Peyer's patch (tissue), 4 donors: Measurements from ENCODE around the gene OR6A2. TPM values are rescaled to one million over a fixed set of nuclear protein-coding genes. Genes with fewer than 3 reads are reported as not detected.

Experiments
- DNase-seq, 3 donors: peaks; one replicate each; pipeline ENCODE4 v3.0.0-alpha.2; 2017 to 2019
- H3K27ac ChIP-seq, 4 donors: fragments of 200-600 bp; sonication (generic); one replicate each; pipeline ENCODE4 v1.5.1; 2016 to 2019
- H3K27me3 ChIP-seq, 2 donors: fragments of 200-600 bp; sonication (generic); one replicate each; pipeline ENCODE4 v1.5.1; 2019
- H3K36me3 ChIP-seq, 3 donors: fragments of 200-600 bp; sonication (generic); one replicate each; pipeline ENCODE4 v1.5.1; 2016 to 2019
- H3K4me1 ChIP-seq, 4 donors: fragments of 200-600 bp; sonication (generic); one replicate each; pipeline ENCODE4 v1.5.1; 2016 to 2019
- H3K4me3 ChIP-seq, 4 donors: fragments of 200-600 bp; sonication (generic); 1 replicate in 3 of 4; 2 replicates in 1 of 4; pipeline ENCODE4 v1.5.1; 2016 to 2019; ENCODE audit warnings: mild to moderate bottlenecking in 1 of 4
- H3K9me3 ChIP-seq, 4 donors: fragments of 200-600 bp; sonication (generic); one replicate each; pipeline ENCODE4 v1.5.1; 2016 to 2019; ENCODE audit warnings: mild to moderate bottlenecking in 1 of 4
- POLR2A ChIP-seq, 2 donors: fragments of 450-650 bp; IDR thresholded peaks; one replicate each; pipeline ENCODE4 v1.5.1; 2017; ENCODE audit warnings: antibody characterized with exemption in 2 of 2, mild to moderate bottlenecking in 2 of 2, moderate library complexity in 2 of 2
- total RNA-seq, 4 donors: library from RNA; depleted of rRNA; stranded (reverse); fragments of >200 nt; gene quantifications; one replicate each; pipeline ENCODE4 v1.1.0, GENCODE V29; 2016
- TF ChIP-seq, protein P1 (sequence below), 6 experiments: fragments of 450-650 bp in 4 of 6; fragments of 200-600 bp in 2 of 6; sonication (generic) in 1 of 6; IDR thresholded peaks; one replicate each; pipeline ENCODE4 v1.5.1; 2017 to 2019; ENCODE audit warnings: antibody characterized with exemption in 6 of 6, mild to moderate bottlenecking in 3 of 6, moderate library complexity in 1 of 6

OR6A2 gene
- under 1 TPM in 2 of 4 donors, not detected in 2; 0.40 to 0.70 TPM for total RNA-seq

DNA sequence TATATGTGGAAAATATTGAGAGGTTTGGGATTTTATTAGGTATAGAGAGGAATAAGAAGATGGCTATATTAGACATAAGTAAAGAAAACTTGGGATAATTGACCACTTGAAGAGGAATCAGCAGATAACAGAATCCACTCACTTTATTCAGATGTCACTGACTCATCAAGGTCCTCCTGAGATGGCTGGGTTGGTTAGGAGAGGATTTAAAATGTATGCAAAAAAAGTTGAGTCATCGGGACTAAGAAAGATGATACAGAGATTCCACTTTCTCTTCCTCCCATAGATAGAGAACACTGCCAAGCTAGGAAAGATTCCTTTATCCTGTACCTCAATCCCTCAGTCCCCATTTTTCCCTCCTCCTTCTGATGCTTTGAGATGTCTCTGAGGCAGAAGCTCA is at the start of gene OR6A2:
TSS of gene OR6A2 (minus strand) at position 288 of the 400 bp plus-strand sequence. CDS start 3,981 bp downstream, outside the sequence.
- Histone ChIP-seq H3K4me1 (no peaks in the 10 kb centered on the region), H3K4me3 (no peak within 1 kb of the TSS), H3K27ac (no peak within 1 kb of the TSS), H3K36me3 (no peaks in the 10 kb centered on the region), H3K27me3 (no peaks in the 10 kb centered on the region), H3K9me3 (no peaks in the 10 kb centered on the region)
- TF ChIP-seq, protein P1, sequence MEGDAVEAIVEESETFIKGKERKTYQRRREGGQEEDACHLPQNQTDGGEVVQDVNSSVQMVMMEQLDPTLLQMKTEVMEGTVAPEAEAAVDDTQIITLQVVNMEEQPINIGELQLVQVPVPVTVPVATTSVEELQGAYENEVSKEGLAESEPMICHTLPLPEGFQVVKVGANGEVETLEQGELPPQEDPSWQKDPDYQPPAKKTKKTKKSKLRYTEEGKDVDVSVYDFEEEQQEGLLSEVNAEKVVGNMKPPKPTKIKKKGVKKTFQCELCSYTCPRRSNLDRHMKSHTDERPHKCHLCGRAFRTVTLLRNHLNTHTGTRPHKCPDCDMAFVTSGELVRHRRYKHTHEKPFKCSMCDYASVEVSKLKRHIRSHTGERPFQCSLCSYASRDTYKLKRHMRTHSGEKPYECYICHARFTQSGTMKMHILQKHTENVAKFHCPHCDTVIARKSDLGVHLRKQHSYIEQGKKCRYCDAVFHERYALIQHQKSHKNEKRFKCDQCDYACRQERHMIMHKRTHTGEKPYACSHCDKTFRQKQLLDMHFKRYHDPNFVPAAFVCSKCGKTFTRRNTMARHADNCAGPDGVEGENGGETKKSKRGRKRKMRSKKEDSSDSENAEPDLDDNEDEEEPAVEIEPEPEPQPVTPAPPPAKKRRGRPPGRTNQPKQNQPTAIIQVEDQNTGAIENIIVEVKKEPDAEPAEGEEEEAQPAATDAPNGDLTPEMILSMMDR (IDR thresholded peaks at IDR 0.05) = no peak
- TF ChIP-seq POLR2A (IDR thresholded peaks at IDR 0.05) = no peak
- DNase-seq = no peak

DNA sequence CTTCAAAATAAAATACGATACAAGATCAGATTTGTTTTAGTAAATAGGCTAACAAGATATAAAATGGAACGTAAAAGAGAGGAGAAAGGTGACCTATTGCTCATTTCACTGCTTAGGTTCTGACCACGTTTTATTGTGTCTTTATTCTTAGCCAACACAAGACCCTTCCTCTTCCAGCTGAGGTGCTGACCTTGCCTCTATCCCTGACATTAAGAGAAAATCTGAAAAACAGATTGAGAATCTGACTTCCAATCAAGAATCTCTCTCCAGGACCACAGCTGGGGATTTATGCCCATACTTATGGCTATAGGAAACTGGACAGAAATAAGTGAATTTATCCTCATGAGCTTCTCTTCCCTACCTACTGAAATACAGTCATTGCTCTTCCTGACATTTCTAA is 45.9 kb upstream of the OR6A2 start, which contains the start of gene OR10A5:
TSS of gene OR10A5 (plus strand) at position 301 of the 400 bp plus-strand sequence. CDS start at position 301, 0 bp downstream.
- no peaks in the 10 kb centered on the region for H3K4me1 ChIP-seq
- no peak within 1 kb of the TSS for H3K27ac ChIP-seq
- H3K9me3 ChIP-seq = no peaks in the 10 kb centered on the region
- no peak for DNase-seq
- no peak for TF ChIP-seq POLR2A (IDR thresholded peaks at IDR 0.05)
- TF ChIP-seq, protein P1 (IDR thresholded peaks at IDR 0.05) = no peak
- H3K4me3 ChIP-seq = no peak within 1 kb of the TSS
- H3K27me3 ChIP-seq = no peaks in the 10 kb centered on the region
- H3K36me3 ChIP-seq = no peaks in the 10 kb centered on the region

DNA sequence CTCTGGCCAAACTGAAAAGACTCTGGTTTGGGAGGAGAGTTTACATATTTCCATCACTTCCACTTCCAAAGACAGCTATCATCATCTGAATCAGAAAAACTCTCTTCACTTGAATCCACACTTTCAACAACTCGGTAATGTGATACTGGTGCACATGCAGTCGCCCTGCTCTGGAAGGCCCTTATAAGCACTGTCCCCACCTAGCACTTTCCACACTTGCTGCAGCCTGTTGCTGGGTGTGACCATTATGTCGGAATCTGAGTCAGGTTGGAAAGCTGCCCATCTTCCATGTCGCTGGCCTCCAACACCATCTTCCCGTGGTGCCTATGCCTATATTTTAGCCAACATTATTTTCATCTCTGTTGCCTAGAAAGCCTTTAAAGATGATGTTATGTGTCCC is 44.9 kb upstream of the OR6A2 start:
- Histone ChIP-seq H3K4me3 (no peak overlapping the region), H3K27ac (no peak overlapping the region), H3K4me1 (no peaks in the 10 kb centered on the region), H3K36me3 (no peaks in the 10 kb centered on the region), H3K27me3 (no peaks in the 10 kb centered on the region), H3K9me3 (no peaks in the 10 kb centered on the region)
- no peak for DNase-seq
- no peak for TF ChIP-seq POLR2A (IDR thresholded peaks at IDR 0.05)
- TF ChIP-seq, protein P1 (IDR thresholded peaks at IDR 0.05) = no peak

DNA sequence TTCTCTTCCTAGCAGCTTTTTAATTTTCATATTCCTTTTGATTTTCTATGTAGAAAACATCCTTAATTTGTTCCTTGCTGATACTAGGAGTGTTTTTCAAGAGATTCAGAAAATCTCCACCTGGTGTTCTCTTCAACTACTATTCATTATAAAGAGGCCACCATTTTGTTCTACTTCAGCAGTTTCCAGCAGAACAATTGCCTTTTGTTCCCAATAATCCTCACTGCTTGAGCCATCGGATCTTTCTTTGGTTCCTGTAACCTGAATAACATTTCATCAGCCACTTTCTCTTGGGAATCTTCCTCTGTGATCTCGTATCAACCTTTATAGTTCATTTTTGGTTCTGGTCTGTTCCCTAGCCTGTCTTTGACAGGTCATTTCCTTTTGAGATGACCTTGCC is 44.2 kb upstream of the OR6A2 start:
- Histone ChIP-seq H3K4me3 (no peak overlapping the region), H3K27ac (no peak overlapping the region), H3K9me3 (no peaks in the 10 kb centered on the region), H3K36me3 (no peaks in the 10 kb centered on the region), H3K4me1 (no peaks in the 10 kb centered on the region), H3K27me3 (no peaks in the 10 kb centered on the region)
- no peak for DNase-seq
- TF ChIP-seq, protein P1 (IDR thresholded peaks at IDR 0.05) = no peak
- TF ChIP-seq POLR2A (IDR thresholded peaks at IDR 0.05) = no peak

DNA sequence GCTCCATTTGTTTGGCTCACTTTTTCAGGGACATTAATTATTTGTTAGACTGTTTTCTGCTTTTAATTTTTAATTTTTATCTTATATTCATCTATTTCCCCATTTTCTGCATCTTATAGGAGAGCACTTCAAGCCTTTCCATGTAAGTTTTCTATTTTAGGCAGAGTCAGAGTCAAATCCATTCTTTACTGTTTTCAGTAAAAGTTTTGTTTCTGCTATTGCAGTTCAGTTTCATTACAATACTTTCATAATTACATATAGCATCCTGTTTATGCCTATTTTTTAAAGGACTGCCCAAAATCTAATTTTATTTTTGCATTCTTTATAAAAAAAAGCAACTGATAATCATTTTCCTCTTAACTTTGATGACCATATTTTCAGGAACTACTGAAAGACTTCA is 42.2 kb upstream of the OR6A2 start:
- Histone ChIP-seq H3K4me3 (no peak overlapping the region), H3K4me1 (no peaks in the 10 kb centered on the region), H3K36me3 (no peaks in the 10 kb centered on the region), H3K9me3 (no peaks in the 10 kb centered on the region), H3K27ac (no peak overlapping the region), H3K27me3 (no peaks in the 10 kb centered on the region)
- no peak for DNase-seq
- TF ChIP-seq POLR2A (IDR thresholded peaks at IDR 0.05) = no peak
- TF ChIP-seq, protein P1 (IDR thresholded peaks at IDR 0.05) = no peak

DNA sequence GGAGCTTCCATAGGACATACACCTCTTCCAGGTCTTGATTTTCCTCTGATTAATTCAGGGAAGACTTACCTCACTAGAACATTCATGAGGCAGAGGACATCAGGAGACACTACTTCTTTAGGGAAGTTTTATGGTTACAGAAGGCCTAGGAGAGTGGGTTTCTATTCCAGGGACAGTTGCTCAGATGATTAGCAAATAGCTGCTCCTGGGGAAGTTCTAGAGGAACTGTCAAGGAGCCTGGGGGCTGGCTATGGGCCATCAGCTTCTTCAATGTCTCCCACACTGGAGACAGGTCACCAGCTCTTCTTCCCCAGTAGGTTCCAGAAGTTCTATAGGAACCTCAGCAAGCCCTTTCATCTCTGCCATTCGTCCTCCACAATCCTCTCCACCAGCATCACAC is 34.5 kb upstream of the OR6A2 start:
- TF ChIP-seq, protein P1 (IDR thresholded peaks at IDR 0.05) = no peak
- no peak for TF ChIP-seq POLR2A (IDR thresholded peaks at IDR 0.05)
- Histone ChIP-seq H3K4me1 (no peaks in the 10 kb centered on the region), H3K9me3 (no peaks in the 10 kb centered on the region), H3K36me3 (no peaks in the 10 kb centered on the region), H3K4me3 (no peak overlapping the region), H3K27me3 (no peaks in the 10 kb centered on the region), H3K27ac (no peak overlapping the region)
- no peak for DNase-seq
